ENCODE measurements around the gene PRMT3. TPM values are rescaled to one million over a fixed set of nuclear protein-coding genes. Genes with fewer than 3 reads are reported as not detected.
"Not testable (repeated sequence)": the region's sequence is repeated elsewhere in the genome, so short reads cannot be mapped to it uniquely, and the experiment has no call there.

PRMT3 gene
- total RNA-seq, 2 experiments from 2014 or later: 14.9 to 15.6 TPM

DNA sequence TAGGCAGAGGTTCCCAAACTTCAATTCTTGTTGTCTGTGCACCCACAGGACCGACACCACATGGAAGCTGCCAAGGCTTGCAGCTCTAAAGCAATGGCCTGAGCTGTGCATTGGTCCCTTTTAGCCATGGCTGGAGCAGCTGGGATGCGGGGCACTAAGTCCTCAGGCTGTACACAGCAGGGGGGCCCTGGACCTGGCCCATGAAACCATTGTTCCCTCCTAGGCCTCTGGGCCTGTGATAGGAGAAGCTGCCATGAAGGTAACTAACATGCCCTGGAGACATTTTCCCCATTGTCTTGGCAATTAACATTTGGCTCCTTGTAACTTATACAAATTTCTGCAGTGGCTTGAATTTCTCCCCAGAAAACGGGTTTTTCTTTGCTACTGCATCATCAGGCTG is 168.3 kb downstream of the PRMT3 start:
- Mint-ChIP-seq H3K27me3 (peaks cover 1% of the 10 kb centered on the region), H3K4me1 (no peaks in the 10 kb centered on the region), H3K9me3 (peaks cover 2% of the 10 kb centered on the region), H3K4me3 (no peak overlapping the region), H3K36me3 (ENCODE audit: low read depth) (no peaks in the 10 kb centered on the region), H3K27ac (no peak overlapping the region)
- no peak for DNase-seq
- ChIA-PET POLR2A (no interaction called here), CTCF (no interaction called here)

DNA sequence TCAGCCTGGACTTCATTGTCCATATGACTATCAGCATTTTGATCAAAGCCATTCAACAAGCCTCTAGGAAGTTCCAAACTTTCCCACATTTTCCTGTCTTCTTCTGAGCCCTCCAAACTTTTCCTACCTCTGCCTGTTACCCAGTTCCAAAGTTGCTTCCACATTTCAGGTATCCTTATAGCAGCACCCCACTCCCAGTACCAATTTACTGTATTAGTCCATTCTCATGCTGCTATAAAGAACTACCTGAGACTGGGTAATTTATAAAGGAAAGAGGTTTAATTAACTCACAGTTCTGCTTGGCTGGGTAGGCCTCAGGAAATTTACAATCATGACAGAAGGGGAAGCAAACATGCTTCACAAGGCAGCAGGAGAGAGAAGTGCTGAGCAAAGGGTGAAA is 168.9 kb downstream of the PRMT3 start:
- not testable (repeated sequence) for H3K9me3 Mint-ChIP-seq

GRCh38 chr11:20558741-20559140 is 171.2 kb downstream of the PRMT3 start:
- no peak overlapping the region for H3K27ac Mint-ChIP-seq
- H3K36me3 Mint-ChIP-seq (ENCODE audit: low read depth): no peaks in the 10 kb centered on the region
- peaks cover 4% of the 10 kb centered on the region for H3K27me3 Mint-ChIP-seq
- H3K4me1 Mint-ChIP-seq: no peaks in the 10 kb centered on the region
- no peak for DNase-seq
- ChIA-PET POLR2A (no interaction called here), CTCF (no interaction called here)
- H3K4me3 Mint-ChIP-seq: no peak overlapping the region
- H3K9me3 Mint-ChIP-seq: peaks cover 2% of the 10 kb centered on the region

More for the DNA sequence above, 168.9 kb downstream of the PRMT3 start:
- CTCF ChIA-PET; DNase-seq; H3K36me3 Mint-ChIP-seq (ENCODE audit: low read depth); H3K4me3 Mint-ChIP-seq; H3K27ac Mint-ChIP-seq; H3K27me3 Mint-ChIP-seq; H3K4me1 Mint-ChIP-seq; POLR2A ChIA-PET: not testable (repeated sequence)

Other genes starting within 250 kb of the PRMT3 start
- gene DBX1, start 227.2 kb upstream of the PRMT3 start, total RNA-seq: not detected
- gene HTATIP2, start 24.0 kb upstream of the PRMT3 start, total RNA-seq: 10 to 100 TPM; 48.6 to 50.0 TPM
- gene SLC6A5, start 211.9 kb downstream of the PRMT3 start, total RNA-seq: not detected